NCI-H526 (cell line): Measurements from ENCODE around the gene BLOC1S2.
"Not testable (repeated sequence)": the region's sequence is repeated elsewhere in the genome, so short reads cannot be mapped to it uniquely, and the experiment has no call there.

Source experiments
- DNase-seq, 2 experiments: peaks; one replicate each; lab custom pipeline; 2025; lab: John Stamatoyannopoulos, UW

Gene BLOC1S2

GRCh38 chr10:100291356-100291755 is 4.9 kb upstream of the BLOC1S2 start:
- DNase-seq: no peak

- DNase-seq: no peak
These were observed 3.2 kb upstream of the BLOC1S2 start for GRCh38 chr10:100289641-100290040.

GRCh38 chr10:100288196-100288595 is 1.7 kb upstream of the BLOC1S2 start:
- DNase-seq: no peak

- no peak for DNase-seq
These were observed 1.3 kb upstream of the BLOC1S2 start for GRCh38 chr10:100287756-100288155.

- DNase-seq: not testable (repeated sequence)
These were observed 1.2 kb downstream of the BLOC1S2 start for GRCh38 chr10:100285326-100285725.

- no peak for DNase-seq
These were observed 3.6 kb downstream of the BLOC1S2 start for GRCh38 chr10:100282907-100283306.

- DNase-seq: not testable (repeated sequence)
These were observed 9.5 kb downstream of the BLOC1S2 start for GRCh38 chr10:100276971-100277370.

GRCh38 chr10:100267239-100268104 is 19.0 kb downstream of the BLOC1S2 start, which contains the start of gene CWF19L1:
TSS of gene CWF19L1 (minus strand) at chr10:100267638. CDS start at chr10:100267593, 45 bp downstream.
- DNase-seq: peak; percentile 36 to 74

GRCh38 chr10:100265821-100266485 is 20.5 kb downstream of the BLOC1S2 start:
- no peak for DNase-seq

GRCh38 chr10:100254191-100254590 is 32.3 kb downstream of the BLOC1S2 start:
- no peak for DNase-seq

GRCh38 chr10:100253041-100253440 is 33.4 kb downstream of the BLOC1S2 start:
- no peak for DNase-seq

- no peak for DNase-seq
These were observed 37.7 kb downstream of the BLOC1S2 start for GRCh38 chr10:100248820-100249219.

- DNase-seq: no peak
These were observed 40.8 kb downstream of the BLOC1S2 start for GRCh38 chr10:100245484-100246220.

GRCh38 chr10:100239851-100240250 is 46.6 kb downstream of the BLOC1S2 start:
- DNase-seq: no peak

GRCh38 chr10:100238429-100238828 is 48.1 kb downstream of the BLOC1S2 start:
- no peak for DNase-seq

GRCh38 chr10:100232101-100232500 is 54.4 kb downstream of the BLOC1S2 start:
- no peak for DNase-seq

- no peak for DNase-seq
These were observed 56.6 kb downstream of the BLOC1S2 start for GRCh38 chr10:100229819-100230422.

- DNase-seq: no peak
These were observed 62.6 kb downstream of the BLOC1S2 start for GRCh38 chr10:100223879-100224278.
